ENCODE results near the gene SLC8A2. TPM values are rescaled to one million over a fixed set of nuclear protein-coding genes. Genes with fewer than 3 reads are reported as not detected.

Gene SLC8A2
- total and polyA plus RNA-seq, 8 donors: 0.06 to 0.34 (median 0.20) TPM; not detected in 1

- no peaks in the 10 kb centered on the region for H3K9me3 ChIP-seq
- DNase-seq (peak in 1 of 4 donors; percentile 45), ATAC-seq (no peak)
- H3K27me3 ChIP-seq: no peaks in the 10 kb centered on the region
- H3K4me3 ChIP-seq: no peak overlapping the region
- TF ChIP-seq CTCF (IDR thresholded peaks at IDR 0.05): no peak
- H3K27ac ChIP-seq: no peak overlapping the region
- intact Hi-C loops (cut with DNase I): no loop called here
- no peaks in the 10 kb centered on the region for H3K4me1 ChIP-seq
- peaks cover 0 to 96% of the 10 kb centered on the region in 2 donors for H3K36me3 ChIP-seq
These were observed 26.9 kb upstream of the SLC8A2 start for GRCh38 chr19:47498561-47498960.

- ATAC-seq (no peak), DNase-seq (peak in 1 of 4 donors; percentile 62)
- no peak for TF ChIP-seq CTCF (IDR thresholded peaks at IDR 0.05)
- Histone ChIP-seq H3K4me1 (no peaks in the 10 kb centered on the region), H3K9me3 (no peaks in the 10 kb centered on the region), H3K4me3 (no peak overlapping the region), H3K27me3 (no peaks in the 10 kb centered on the region), H3K36me3 (peaks cover 0 to 96% of the 10 kb centered on the region in 2 donors), H3K27ac (no peak overlapping the region)
- intact Hi-C loops (cut with DNase I): no loop called here
These were observed 26.3 kb upstream of the SLC8A2 start for GRCh38 chr19:47497821-47498520.

GRCh38 chr19:47497050-47497766, 25.5 kb upstream of the SLC8A2 start:
- intact Hi-C loops (cut with DNase I): no loop called here
- H3K36me3 ChIP-seq: peaks cover 0 to 96% of the 10 kb centered on the region in 2 donors
- H3K4me1 ChIP-seq: no peaks in the 10 kb centered on the region

GRCh38 chr19:47495478-47496372, 24.0 kb upstream of the SLC8A2 start:
- H3K4me3 ChIP-seq: no peak overlapping the region
- H3K9me3 ChIP-seq: no peaks in the 10 kb centered on the region
- no peaks in the 10 kb centered on the region for H3K27me3 ChIP-seq
- DNase-seq (peak in 1 of 4 donors; percentile 39), ATAC-seq (no peak)
- H3K27ac ChIP-seq: no peak overlapping the region
- no peak for TF ChIP-seq CTCF (IDR thresholded peaks at IDR 0.05)
- intact Hi-C loops (cut with DNase I): no loop called here
- H3K36me3 ChIP-seq: peaks cover 0 to 96% of the 10 kb centered on the region in 2 donors
- H3K4me1 ChIP-seq: no peaks in the 10 kb centered on the region

More at GRCh38 chr19:47497050-47497766, 25.5 kb upstream of the SLC8A2 start:
- no peaks in the 10 kb centered on the region for H3K9me3 ChIP-seq
- ATAC-seq: no peak
- TF ChIP-seq CTCF (IDR thresholded peaks at IDR 0.05): no peak
- H3K4me3 ChIP-seq: no peak overlapping the region
- no peaks in the 10 kb centered on the region for H3K27me3 ChIP-seq
- H3K27ac ChIP-seq: no peak overlapping the region
- DNase-seq: peak in 1 of 4 donors; percentile 65
